B cell (primary cell): ENCODE results near the gene PLEKHO1. TPM values are rescaled to one million over a fixed set of nuclear protein-coding genes. Genes with fewer than 3 reads are reported as not detected.
A peak's percentile ranks its signal among the peaks of the same experiment; 100 is the strongest.

Source experiments
- ATAC-seq: fragments of 200-7000 bp; cut with Tn5 transposase; one replicate; pipeline ENCODE4 v1.10.0; 2021; ENCODE audit warnings: low read depth, mild to moderate bottlenecking, moderate number of reproducible peaks, moderate library complexity
- CTCF ChIA-PET: fragments of 350-600 bp; sonication (Branson Sonifier 250); formaldehyde crosslinking; loops from one replicate; lab custom pipeline; 2021; ENCODE audit warnings: antibody characterized with exemption, inconsistent platforms; lab: Charles Lee
- POLR2A ChIA-PET: fragments of 350-600 bp; sonication (Branson Sonifier 250); formaldehyde crosslinking; loops from one replicate; lab custom pipeline; 2021; ENCODE audit warnings: antibody characterized with exemption; lab: Charles Lee
- DNase-seq: peaks from one replicate; pipeline ENCODE4 v3.0.0; 2013
- H2AFZ ChIP-seq: 2 replicates; pipeline ENCODE4 v1.6.1; 2012; ENCODE audit warnings: mild to moderate bottlenecking, low read depth, low read length; ENCODE audit not compliant: insufficient read depth, poor library complexity, severe bottlenecking
- H3K27ac ChIP-seq, 2 donors: 1 replicate in 1 of 2; 2 replicates in 1 of 2; pipeline ENCODE4 v1.5.1; 2012 to 2013; ENCODE audit warnings: low read length in 2 of 2, mild to moderate bottlenecking in 2 of 2, moderate library complexity in 1 of 2
- H3K27me3 ChIP-seq, 4 experiments: fragments of 200-600 bp in 1 of 4; sonication (generic) in 1 of 4; replicated peaks in 1 of 4; 1 replicate in 2 of 4; 2 replicates in 2 of 4; pipeline versions ENCODE4 v1.6.1 to v1.7.0; 2013 to 2016; ENCODE audit warnings: low read length in 3 of 4, mild to moderate bottlenecking in 2 of 4, mixed read lengths in 1 of 4, moderate library complexity in 1 of 4; ENCODE audit not compliant: insufficient read depth in 4 of 4, control insufficient read depth in 3 of 4; ENCODE audit errors: control extremely low read depth in 1 of 4
- H3K36me3 ChIP-seq, 2 experiments: replicated peaks in 1 of 2; 1 replicate in 1 of 2; 2 replicates in 1 of 2; pipeline versions ENCODE4 v1.6.1 to v1.7.1; 2013; ENCODE audit warnings: low read length in 1 of 2; ENCODE audit not compliant: insufficient read depth in 2 of 2, control insufficient read depth in 1 of 2; ENCODE audit errors: control extremely low read depth in 1 of 2, extremely low read depth in 1 of 2
- H3K4me1 ChIP-seq, 2 donors: fragments of 200-600 bp in 1 of 2; sonication (generic) in 1 of 2; 1 replicate in 1 of 2; 2 replicates in 1 of 2; pipeline versions ENCODE4 v1.5.1 to v1.6.1; 2013 to 2017; ENCODE audit warnings: low read length in 2 of 2; ENCODE audit not compliant: control insufficient read depth in 2 of 2, insufficient read depth in 2 of 2
- H3K4me2 ChIP-seq: replicated peaks from 2 replicates; pipeline ENCODE3; 2012; ENCODE audit warnings: mild to moderate bottlenecking, low read depth, low read length; ENCODE audit not compliant: poor library complexity, severe bottlenecking
- H3K4me3 ChIP-seq, 5 experiments: fragments of 200-600 bp in 1 of 5; sonication (generic) in 1 of 5; 1 replicate in 3 of 5; 2 replicates in 2 of 5; pipeline versions ENCODE4 v1.5.1 to v1.7.0; 2011 to 2016; ENCODE audit warnings: low read length in 4 of 5, mild to moderate bottlenecking in 4 of 5, low read depth in 2 of 5, control low read depth in 1 of 5, moderate library complexity in 1 of 5; ENCODE audit not compliant: insufficient read depth in 1 of 5; ENCODE audit errors: control extremely low read depth in 1 of 5, extremely low read depth in 1 of 5
- H3K79me2 ChIP-seq: fragments of 200-600 bp; sonication (generic); one replicate; pipeline ENCODE4 v1.6.0; 2016; ENCODE audit warnings: low read length; ENCODE audit not compliant: control insufficient read depth, insufficient read depth
- H3K9ac ChIP-seq: fragments of 200-600 bp; sonication (generic); 2 replicates; pipeline ENCODE4 v1.6.1; 2017; ENCODE audit warnings: mild to moderate bottlenecking, low read length, moderate library complexity
- H3K9me3 ChIP-seq, 3 donors: one replicate each; pipeline versions ENCODE4 v1.6.1 to v1.7.1; 2013; ENCODE audit warnings: low read length in 2 of 3; ENCODE audit not compliant: control insufficient read depth in 2 of 3, insufficient read depth in 1 of 3; ENCODE audit errors: control extremely low read depth in 1 of 3
- H4K20me1 ChIP-seq: 2 replicates; pipeline ENCODE4 v1.6.0; 2012; ENCODE audit warnings: mild to moderate bottlenecking, low read length; ENCODE audit not compliant: insufficient read depth, control insufficient read depth, poor library complexity, severe bottlenecking
- H3K27ac Mint-ChIP-seq: one replicate; pipeline ENCODE4 v1.8.0; 2021; ENCODE audit warnings: mixed read lengths
- H3K27me3 Mint-ChIP-seq: one replicate; pipeline ENCODE4 v1.8.0; 2021; ENCODE audit warnings: mixed read lengths
- H3K4me1 Mint-ChIP-seq: one replicate; pipeline ENCODE4 v1.8.0; 2021; ENCODE audit warnings: mixed read lengths
- H3K4me3 Mint-ChIP-seq: one replicate; pipeline ENCODE4 v1.8.0; 2021; ENCODE audit warnings: mixed read lengths
- H3K9me3 Mint-ChIP-seq: one replicate; pipeline ENCODE4 v1.8.0; 2022; ENCODE audit warnings: mixed read lengths; ENCODE audit not compliant: insufficient read depth
- CTCF ChIP-seq: fragments of 200-600 bp; IDR thresholded peaks from one replicate; pipeline ENCODE4 v1.8.0; 2022; ENCODE audit warnings: antibody characterized with exemption, mild to moderate bottlenecking
- EZH2 ChIP-seq: IDR thresholded peaks from 2 replicates; pipeline ENCODE4 v1.6.1; 2012; ENCODE audit warnings: borderline replicate concordance, low read depth, mild to moderate bottlenecking, moderate library complexity, low read length; ENCODE audit not compliant: insufficient read depth, poor library complexity, severe bottlenecking
- WGBS: methylation state at CpG from one replicate; pipeline ENCODE4 v1.1.5; 2013; ENCODE audit warnings: missing lambda C conversion rate; ENCODE audit not compliant: insufficient coverage; 5-methylcytosine and 5-hydroxymethylcytosine counted together
- intact Hi-C: fragments of 100-400 bp; cut with micrococcal nuclease; formaldehyde crosslinking; loops from one replicate; pipeline ENCODE4 v1.10.0; 2022
- polyA plus RNA-seq: library from polyadenylated mRNA; depleted of rRNA; stranded (reverse); fragments of >200 nt; gene quantifications from 2 replicates; pipeline ENCODE4 v1.2.3, GENCODE V29; 2012
- total RNA-seq, 2 donors: library from RNA; stranded (reverse); fragments of 120-200 nt in 1 of 2; gene quantifications; 1 replicate in 1 of 2; 2 replicates in 1 of 2; pipeline versions ENCODE4 v1.2.3 to v1.2.4, GENCODE V29; 2013 to 2022

PLEKHO1 gene
- total and polyA plus RNA-seq, 2 donors (not counting 1 experiment from before 2014, with no cell fraction given): 129 to 186 TPM

- H3K79me2 ChIP-seq: no peaks in the 10 kb centered on the region
- H3K4me2 ChIP-seq: peak overlapping the region; percentile 71
- H3K4me1 ChIP-seq: peaks cover 4 to 16% of the 10 kb centered on the region in 2 donors
- TF ChIP-seq CTCF (peak; percentile 81), EZH2 (no peak)
- Mint-ChIP-seq H3K9me3 (no peaks in the 10 kb centered on the region), H3K4me3 (peak overlapping the region; percentile 92), H3K4me1 (peaks cover 16% of the 10 kb centered on the region), H3K27me3 (no peaks in the 10 kb centered on the region), H3K27ac (peak overlapping the region; percentile 94)
- ChIA-PET CTCF (interaction anchor here (0.6 to 9.6 kb wide), 52 partner anchors 8 to 344 kb away, joined by 3 to 263 read pairs (median 5); partner anchors contain the start of genes PLEKHO1 and VPS45), POLR2A (interaction anchor here (0.7 to 2.5 kb wide), 19 partner anchors 14 to 302 kb away, joined by 3 to 21 read pairs (median 5); partner anchors contain the start of genes ANP32E, PLEKHO1 and VPS45)
- ATAC-seq (peak; percentile 79), DNase-seq (peak; percentile 86)
- peaks cover 0 to 1% of the 10 kb centered on the region in 2 experiments for H3K36me3 ChIP-seq
- 0% methylated on average over 3 of the region's 10 CpGs for WGBS
- peak overlapping the region; percentile 25 to 65 for H3K27ac ChIP-seq
- H4K20me1 ChIP-seq: no peaks in the 10 kb centered on the region
- peak overlapping the region; percentile 15 for H3K9ac ChIP-seq
- H3K27me3 ChIP-seq: no peaks in the 10 kb centered on the region
- H2AFZ ChIP-seq: peak overlapping the region; percentile 25
- no peaks in the 10 kb centered on the region for H3K9me3 ChIP-seq
- H3K4me3 ChIP-seq: peak overlapping the region in 4 of 5 experiments; percentile 18 to 54 (median 41)
- intact Hi-C loops: loop anchor here (1.0 kb wide), 7 partner anchors 22 to 137 kb away; partner anchors contain the start of gene VPS45
These were observed 37.3 kb downstream of the PLEKHO1 start for GRCh38 chr1:150186789-150187559.
